Activated CD4-positive, alpha-beta T cell treated with anti-CD3 and anti-CD28 coated beads, Interleukin-2, amount 10 ng/mL, durations not matched to agents 7 days and 5 days (primary cell): ENCODE data around the gene LDAF1. TPM values are rescaled to one million over a fixed set of nuclear protein-coding genes. Genes with fewer than 3 reads are reported as not detected.

ENCODE experiments used
- total RNA-seq, 2 experiments: library from RNA; stranded (reverse); gene quantifications; one replicate each; pipeline ENCODE4 v1.2.3, GENCODE V29; 2021

Gene LDAF1
- total RNA-seq, 2 experiments from 2014 or later, result 11.2 to 13.6 TPM

Other genes with a start within 250 kb of the LDAF1 start
- gene DNAH3, start 7.8 kb upstream of the LDAF1 start, total RNA-seq, result not detected
- gene ZP2, start 52.9 kb downstream of the LDAF1 start, total RNA-seq, result not detected
- gene ANKS4B, start 75.0 kb downstream of the LDAF1 start, total RNA-seq, result not detected
- not detected for gene CRYM, start 119.6 kb downstream of the LDAF1 start, total RNA-seq